Type B pancreatic cell (in vitro differentiated cells): ENCODE results near the gene C9orf72. TPM values are rescaled to one million over a fixed set of nuclear protein-coding genes. Genes with fewer than 3 reads are reported as not detected.
"Not testable (repeated sequence)": the region's sequence is repeated elsewhere in the genome, so short reads cannot be mapped to it uniquely, and the experiment has no call there.

Source experiments
- DNase-seq: peaks from one replicate; pipeline ENCODE4 v3.0.0; 2021; ENCODE audit warnings: mixed read lengths; ENCODE audit not compliant: unreplicated experiment; ENCODE audit errors: extremely low spot score
- H3K27ac Mint-ChIP-seq: 2 replicates; pipeline ENCODE4 v1.8.0; 2021; ENCODE audit warnings: mild to moderate bottlenecking, mixed read lengths
- H3K27me3 Mint-ChIP-seq: 2 replicates; pipeline ENCODE4 v1.8.0; 2021; ENCODE audit warnings: mixed read lengths
- H3K36me3 Mint-ChIP-seq: 2 replicates; pipeline ENCODE4 v1.8.0; 2021; ENCODE audit warnings: mixed read lengths
- H3K4me1 Mint-ChIP-seq: one replicate; pipeline ENCODE4 v1.8.0; 2021; ENCODE audit warnings: mixed read lengths; ENCODE audit not compliant: unreplicated experiment
- H3K4me3 Mint-ChIP-seq: 2 replicates; pipeline ENCODE4 v1.8.0; 2021; ENCODE audit warnings: mild to moderate bottlenecking, mixed read lengths
- H3K9me3 Mint-ChIP-seq: 2 replicates; pipeline ENCODE4 v1.8.0; 2021; ENCODE audit warnings: mixed read lengths
- CTCF ChIP-seq: fragments of 200-600 bp; sonication (generic); conservative IDR thresholded peaks from 2 replicates; pipeline ENCODE4 v1.5.0; 2021; ENCODE audit warnings: antibody characterized with exemption, mild to moderate bottlenecking
- total RNA-seq: library from RNA; stranded (reverse); gene quantifications from 2 replicates; pipeline ENCODE4 v1.2.1, GENCODE V29; 2021; ENCODE audit warnings: low replicate concordance

The C9orf72 gene
- total RNA-seq, 1 donor from 2014 or later, result 18.7 TPM

- TF ChIP-seq CTCF, result no peak
- no peak for DNase-seq
- no peaks in the 10 kb centered on the region for H3K9me3 Mint-ChIP-seq
- no peak overlapping the region for H3K27ac Mint-ChIP-seq
- no peaks in the 10 kb centered on the region for H3K27me3 Mint-ChIP-seq
- peaks cover 12% of the 10 kb centered on the region for H3K4me1 Mint-ChIP-seq
- H3K4me3 Mint-ChIP-seq, result no peak overlapping the region
- peaks cover 45% of the 10 kb centered on the region for H3K36me3 Mint-ChIP-seq
Observed at GRCh38 chr9:27504259-27504658, 69.0 kb downstream of the C9orf72 start.

DNA sequence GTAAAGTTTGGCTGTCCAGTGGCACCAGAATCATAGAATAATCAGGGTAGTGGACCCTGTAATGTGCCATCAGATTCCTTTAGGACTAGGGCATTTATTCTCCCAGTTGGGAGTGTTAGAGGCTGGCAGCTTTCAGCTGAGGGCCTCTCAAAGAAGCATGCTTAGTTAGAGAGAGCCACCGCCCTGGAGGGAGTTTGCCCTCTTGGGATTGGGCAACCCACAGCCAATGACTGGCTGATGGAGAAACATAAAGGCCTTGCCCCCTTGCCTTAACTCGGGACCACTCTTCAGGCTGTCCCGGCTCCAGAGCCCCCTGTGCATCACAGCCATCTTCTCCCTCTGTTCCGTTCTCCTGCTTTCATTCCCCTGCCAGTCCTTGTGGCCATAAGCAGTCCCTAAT, 69.7 kb downstream of the C9orf72 start:
- no peak for TF ChIP-seq CTCF

GRCh38 chr9:27500902-27501301, 72.4 kb downstream of the C9orf72 start:
- H3K27ac Mint-ChIP-seq, H3K4me3 Mint-ChIP-seq, H3K27me3 Mint-ChIP-seq, H3K9me3 Mint-ChIP-seq, DNase-seq: not testable (repeated sequence)
- Mint-ChIP-seq H3K4me1 (peaks cover 31% of the 10 kb centered on the region), H3K36me3 (peaks cover 28% of the 10 kb centered on the region)

More for the DNA sequence above, 69.7 kb downstream of the C9orf72 start:
- Mint-ChIP-seq H3K9me3 (no peaks in the 10 kb centered on the region), H3K4me1 (peaks cover 12% of the 10 kb centered on the region), H3K36me3 (peaks cover 39% of the 10 kb centered on the region), H3K27ac (no peak overlapping the region), H3K4me3 (no peak overlapping the region), H3K27me3 (no peaks in the 10 kb centered on the region)
- no peak for DNase-seq

- H3K27ac Mint-ChIP-seq, result no peak overlapping the region
- no peak for TF ChIP-seq CTCF
- DNase-seq, result no peak
- no peaks in the 10 kb centered on the region for H3K27me3 Mint-ChIP-seq
- no peaks in the 10 kb centered on the region for H3K9me3 Mint-ChIP-seq
- H3K4me1 Mint-ChIP-seq, result peaks cover 32% of the 10 kb centered on the region
- peaks cover 24% of the 10 kb centered on the region for H3K36me3 Mint-ChIP-seq
- no peak overlapping the region for H3K4me3 Mint-ChIP-seq
Observed at GRCh38 chr9:27499451-27499850, 73.8 kb downstream of the C9orf72 start.

DNA sequence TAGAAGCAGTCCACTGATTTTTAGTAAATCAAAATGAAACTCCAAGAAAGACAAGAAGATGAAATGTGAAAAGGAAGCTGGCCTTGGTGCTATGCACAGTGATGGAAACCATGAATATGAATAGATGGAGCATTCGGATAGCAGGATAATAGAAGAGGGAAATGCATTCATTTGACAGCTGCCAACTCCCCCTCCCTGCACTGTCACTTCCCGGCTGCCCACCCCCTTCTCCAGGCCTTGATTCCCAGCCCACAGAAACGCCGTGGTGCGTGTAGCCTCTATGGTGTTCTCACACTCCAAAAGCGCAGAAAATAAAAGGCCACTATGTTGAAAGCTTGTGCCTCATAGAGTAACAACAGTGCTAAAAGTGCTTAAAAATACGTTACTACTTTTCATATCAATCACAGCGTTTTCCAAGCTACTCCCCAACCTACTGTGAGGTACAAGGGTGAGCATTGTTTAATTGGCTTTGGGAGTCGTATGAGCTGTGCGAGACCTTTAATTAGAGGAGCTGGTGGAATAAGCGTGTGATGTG, 75.3 kb downstream of the C9orf72 start:
- peaks cover 20% of the 10 kb centered on the region for H3K36me3 Mint-ChIP-seq
- no peak overlapping the region for H3K4me3 Mint-ChIP-seq
- no peak for DNase-seq
- H3K4me1 Mint-ChIP-seq, result peaks cover 27% of the 10 kb centered on the region
- no peaks in the 10 kb centered on the region for H3K27me3 Mint-ChIP-seq
- no peaks in the 10 kb centered on the region for H3K9me3 Mint-ChIP-seq
- H3K27ac Mint-ChIP-seq, result no peak overlapping the region
- no peak for TF ChIP-seq CTCF

Other genes starting within 250 kb of the C9orf72 start
- gene IFNK, start 49.2 kb downstream of the C9orf72 start, total RNA-seq, result not detected in 2 replicates
- 15.4 and 27.5 TPM in 2 replicates for gene MOB3B, start 43.7 kb downstream of the C9orf72 start, total RNA-seq